ENCODE results near the gene RASGRF1. TPM values are rescaled to one million over a fixed set of nuclear protein-coding genes. Genes with fewer than 3 reads are reported as not detected.
A peak's percentile ranks its signal among the peaks of the same experiment; 100 is the strongest.
"Not testable (repeated sequence)": the region's sequence is repeated elsewhere in the genome, so short reads cannot be mapped to it uniquely, and the experiment has no call there.

Gene RASGRF1
- total RNA-seq, 1 donor from 2014 or later = not detected

DNA sequence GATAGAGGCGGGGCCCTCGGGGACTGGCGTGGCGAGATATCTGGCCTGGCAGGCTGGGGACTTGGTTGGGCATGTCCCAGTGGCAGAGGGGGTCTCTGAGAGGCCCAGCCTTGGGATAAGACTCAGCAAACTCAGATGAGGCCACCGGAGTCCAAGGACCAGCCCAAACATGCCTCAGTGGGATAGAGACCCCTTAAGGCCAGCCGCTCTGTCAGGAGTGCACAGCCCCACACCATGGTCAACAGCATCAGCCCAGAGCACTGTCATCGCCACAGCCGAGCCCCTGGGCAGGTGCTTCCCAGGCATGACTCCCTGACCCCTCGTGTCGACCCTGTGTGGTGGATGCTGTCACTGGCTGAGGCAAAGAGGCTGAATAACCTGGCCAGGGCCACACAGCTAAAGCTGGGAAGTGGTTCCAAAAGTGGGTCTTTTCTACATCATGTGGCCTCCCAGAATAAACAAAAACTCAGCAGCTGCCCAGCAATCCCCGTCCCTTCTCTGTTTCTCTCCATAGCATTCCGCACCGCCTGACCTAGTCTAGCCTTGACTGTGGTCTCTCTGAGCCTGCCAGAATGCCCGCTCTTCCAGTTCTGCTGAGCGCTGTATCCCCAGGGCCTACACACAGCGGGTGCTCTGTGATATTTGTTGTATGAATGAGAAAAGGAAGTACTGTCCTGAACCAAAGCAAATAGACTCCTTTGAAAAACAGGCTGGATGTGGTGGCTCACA, 160.9 kb downstream of the RASGRF1 start:
- H3K4me3 ChIP-seq = no peak overlapping the region
- H3K36me3 ChIP-seq = peaks cover 0 to 24% of the 10 kb centered on the region in 2 donors
- TF ChIP-seq, protein P1, sequence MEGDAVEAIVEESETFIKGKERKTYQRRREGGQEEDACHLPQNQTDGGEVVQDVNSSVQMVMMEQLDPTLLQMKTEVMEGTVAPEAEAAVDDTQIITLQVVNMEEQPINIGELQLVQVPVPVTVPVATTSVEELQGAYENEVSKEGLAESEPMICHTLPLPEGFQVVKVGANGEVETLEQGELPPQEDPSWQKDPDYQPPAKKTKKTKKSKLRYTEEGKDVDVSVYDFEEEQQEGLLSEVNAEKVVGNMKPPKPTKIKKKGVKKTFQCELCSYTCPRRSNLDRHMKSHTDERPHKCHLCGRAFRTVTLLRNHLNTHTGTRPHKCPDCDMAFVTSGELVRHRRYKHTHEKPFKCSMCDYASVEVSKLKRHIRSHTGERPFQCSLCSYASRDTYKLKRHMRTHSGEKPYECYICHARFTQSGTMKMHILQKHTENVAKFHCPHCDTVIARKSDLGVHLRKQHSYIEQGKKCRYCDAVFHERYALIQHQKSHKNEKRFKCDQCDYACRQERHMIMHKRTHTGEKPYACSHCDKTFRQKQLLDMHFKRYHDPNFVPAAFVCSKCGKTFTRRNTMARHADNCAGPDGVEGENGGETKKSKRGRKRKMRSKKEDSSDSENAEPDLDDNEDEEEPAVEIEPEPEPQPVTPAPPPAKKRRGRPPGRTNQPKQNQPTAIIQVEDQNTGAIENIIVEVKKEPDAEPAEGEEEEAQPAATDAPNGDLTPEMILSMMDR (IDR thresholded peaks at IDR 0.05) = no peak
- TF ChIP-seq POLR2A (IDR thresholded peaks at IDR 0.05) (no peak), POLR2AphosphoS5 (IDR thresholded peaks at IDR 0.05; ENCODE audit: insufficient read depth in 1 of 2, low read depth in 1 of 2) (no peak)
- peaks cover 55% of the 10 kb centered on the region for H3K4me1 ChIP-seq
- H3K27me3 ChIP-seq = no peaks in the 10 kb centered on the region
- intact Hi-C loops (cut with DNase I) = no loop called here
- no peaks in the 10 kb centered on the region for H3K9me3 ChIP-seq
- DNase-seq (ENCODE audit: extremely low spot score in 2 of 2) = no peak
- peak overlapping the region; percentile 20 for H3K27ac ChIP-seq

DNA sequence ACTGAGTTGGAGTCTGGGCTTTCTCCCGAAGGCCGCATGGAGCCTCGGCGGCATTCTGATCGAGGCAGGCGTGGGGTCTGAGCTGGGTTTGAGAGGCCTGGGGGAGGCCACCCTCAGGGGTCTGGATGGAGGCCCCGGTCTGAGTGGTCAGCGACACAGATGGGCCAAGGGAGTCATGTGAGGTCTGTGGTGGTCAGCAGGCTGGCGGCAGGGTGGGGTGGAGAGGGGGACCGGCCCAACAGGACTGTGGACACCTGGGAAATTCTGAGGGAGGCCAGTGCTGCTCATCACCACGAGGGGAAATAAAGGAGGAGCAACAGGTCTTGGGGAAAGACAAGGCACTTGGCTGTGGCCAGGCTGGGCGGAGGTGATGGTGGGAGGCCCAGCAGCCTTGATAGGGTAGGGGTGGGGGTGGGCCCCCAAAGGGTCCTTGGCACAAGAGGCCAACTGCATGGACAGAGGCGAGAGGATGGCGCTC, 161.9 kb downstream of the RASGRF1 start:
- H3K4me3 ChIP-seq = no peak overlapping the region
- H3K36me3 ChIP-seq = peaks cover 0 to 28% of the 10 kb centered on the region in 2 donors
- intact Hi-C loops (cut with DNase I) = no loop called here
- no peaks in the 10 kb centered on the region for H3K27me3 ChIP-seq
- H3K4me1 ChIP-seq = peaks cover 44% of the 10 kb centered on the region
- no peak overlapping the region for H3K27ac ChIP-seq
- TF ChIP-seq POLR2A (IDR thresholded peaks at IDR 0.05) (no peak), POLR2AphosphoS5 (IDR thresholded peaks at IDR 0.05; ENCODE audit: insufficient read depth in 1 of 2, low read depth in 1 of 2) (no peak)
- TF ChIP-seq, protein P1 (IDR thresholded peaks at IDR 0.05) = no peak
- H3K9me3 ChIP-seq = no peaks in the 10 kb centered on the region
- DNase-seq (ENCODE audit: extremely low spot score in 2 of 2) = no peak

DNA sequence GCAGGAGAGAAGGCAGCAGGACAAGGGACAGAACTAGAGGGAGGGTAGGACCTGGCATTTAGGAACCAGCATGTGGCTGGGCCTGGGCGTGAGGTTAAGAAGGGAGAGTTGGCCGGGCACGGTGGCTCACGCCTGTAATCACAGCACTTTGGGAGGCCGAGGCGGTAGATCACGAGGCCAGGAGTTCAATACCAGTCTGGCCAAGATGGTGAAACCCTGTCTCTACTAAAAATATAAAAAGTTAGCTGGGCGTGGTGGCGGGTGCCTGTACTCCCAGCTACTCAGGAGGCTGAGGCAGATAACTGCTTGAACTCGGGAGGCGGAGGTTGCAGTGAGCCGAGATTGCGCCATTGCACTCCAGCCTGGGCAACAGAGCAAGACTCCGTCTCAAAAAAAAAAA, 162.4 kb downstream of the RASGRF1 start:
- H3K27me3 ChIP-seq; intact Hi-C loops (cut with DNase I); H3K9me3 ChIP-seq; H3K4me3 ChIP-seq; H3K27ac ChIP-seq; DNase-seq (ENCODE audit: extremely low spot score in 2 of 2): not testable (repeated sequence)
- Histone ChIP-seq H3K4me1 (peaks cover 39% of the 10 kb centered on the region), H3K36me3 (peaks cover 0 to 32% of the 10 kb centered on the region in 2 donors)

DNA sequence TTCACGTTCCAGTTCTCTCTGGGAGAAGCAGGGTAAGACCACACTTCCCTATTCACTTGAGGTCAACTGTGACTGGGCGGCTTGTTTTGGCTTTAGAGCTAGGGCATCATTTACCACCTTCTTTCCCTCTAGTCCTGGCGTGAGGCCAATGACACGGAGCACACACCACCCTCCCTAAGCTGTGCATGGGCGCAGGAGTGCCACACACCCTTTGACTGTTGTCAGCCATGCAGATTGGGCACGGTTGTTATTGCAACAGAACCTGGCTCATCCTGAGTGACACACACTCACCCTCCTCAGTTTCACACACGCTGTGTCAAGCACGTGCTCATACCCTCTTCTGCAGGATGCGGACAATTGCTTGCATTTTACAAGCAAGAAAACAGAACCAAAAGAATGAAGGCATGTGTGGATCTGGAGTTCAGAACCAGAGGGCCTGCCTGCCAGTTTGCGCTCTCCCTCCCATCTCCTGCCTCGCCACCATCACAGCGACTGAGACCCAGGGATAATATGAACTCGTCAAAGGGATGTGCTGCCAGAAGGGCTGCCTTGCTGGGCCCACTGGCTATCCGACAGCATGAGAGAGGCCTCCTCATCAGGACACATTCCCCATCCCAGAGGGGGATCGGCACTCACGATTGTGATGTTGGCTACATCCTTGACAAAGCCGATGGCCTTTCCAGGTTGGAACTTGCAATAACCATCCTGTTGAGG, 163.3 kb downstream of the RASGRF1 start:
- H3K27ac ChIP-seq = no peak overlapping the region
- H3K36me3 ChIP-seq = peaks cover 0 to 42% of the 10 kb centered on the region in 2 donors
- intact Hi-C loops (cut with DNase I) = no loop called here
- H3K4me3 ChIP-seq = no peak overlapping the region
- TF ChIP-seq POLR2A (IDR thresholded peaks at IDR 0.05) = no peak
- TF ChIP-seq POLR2AphosphoS5 (IDR thresholded peaks at IDR 0.05; ENCODE audit: insufficient read depth in 1 of 2, low read depth in 1 of 2) = peak in 1 of 2 donors; percentile 38
- no peaks in the 10 kb centered on the region for H3K9me3 ChIP-seq
- no peak for DNase-seq (ENCODE audit: extremely low spot score in 2 of 2)
- no peaks in the 10 kb centered on the region for H3K27me3 ChIP-seq
- peaks cover 31% of the 10 kb centered on the region for H3K4me1 ChIP-seq

DNA sequence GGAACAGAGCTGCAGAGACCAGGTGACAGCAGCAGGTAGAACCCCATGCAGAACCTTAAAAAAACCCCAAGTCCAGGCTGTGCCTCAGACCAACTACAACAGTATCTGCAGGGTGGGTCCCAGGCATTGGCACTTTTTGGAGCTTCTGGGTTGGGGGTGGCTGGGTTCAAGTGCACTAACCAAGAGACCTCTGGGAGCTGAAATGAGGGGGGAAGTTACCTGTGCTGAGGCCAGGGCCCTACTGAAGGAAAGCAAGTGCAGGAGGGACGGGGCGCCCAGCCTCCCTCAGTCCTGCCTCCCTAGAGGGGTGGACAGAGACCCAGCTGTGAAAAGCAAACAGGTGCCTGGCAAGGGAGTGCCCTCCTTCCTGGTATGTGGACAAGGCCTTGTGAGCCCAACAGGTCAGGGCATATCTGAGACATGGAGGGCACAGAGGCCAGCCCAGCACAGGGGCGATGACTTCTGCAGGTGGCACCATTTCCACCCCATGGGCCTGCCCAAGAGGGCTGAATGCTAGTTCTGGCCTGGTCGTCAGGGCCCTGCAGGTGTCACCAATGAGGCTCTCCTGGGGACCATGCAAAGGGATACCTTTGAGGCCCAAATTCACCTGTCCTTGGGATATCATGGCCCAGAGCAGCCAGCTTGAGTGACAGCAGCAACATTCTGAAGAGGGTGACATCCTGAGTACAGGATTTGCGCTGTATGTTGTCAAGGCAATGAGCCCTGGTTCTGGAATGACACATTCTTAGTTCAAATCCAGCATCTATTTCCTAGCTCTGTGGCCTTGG, 164.4 kb downstream of the RASGRF1 start:
- Histone ChIP-seq H3K4me1 (peaks cover 20% of the 10 kb centered on the region), H3K9me3 (no peaks in the 10 kb centered on the region), H3K27ac (no peak overlapping the region), H3K27me3 (no peaks in the 10 kb centered on the region), H3K36me3 (peaks cover 0 to 53% of the 10 kb centered on the region in 2 donors), H3K4me3 (no peak overlapping the region)
- intact Hi-C loops (cut with DNase I) = no loop called here
- TF ChIP-seq POLR2AphosphoS5 (IDR thresholded peaks at IDR 0.05; ENCODE audit: insufficient read depth in 1 of 2, low read depth in 1 of 2) = no peak
- TF ChIP-seq, protein P1 (IDR thresholded peaks at IDR 0.05) = no peak
- no peak for TF ChIP-seq POLR2A (IDR thresholded peaks at IDR 0.05)
- no peak for DNase-seq (ENCODE audit: extremely low spot score in 2 of 2)
